ENCODE results near the gene LCE6A.

LCE6A gene

DNA sequence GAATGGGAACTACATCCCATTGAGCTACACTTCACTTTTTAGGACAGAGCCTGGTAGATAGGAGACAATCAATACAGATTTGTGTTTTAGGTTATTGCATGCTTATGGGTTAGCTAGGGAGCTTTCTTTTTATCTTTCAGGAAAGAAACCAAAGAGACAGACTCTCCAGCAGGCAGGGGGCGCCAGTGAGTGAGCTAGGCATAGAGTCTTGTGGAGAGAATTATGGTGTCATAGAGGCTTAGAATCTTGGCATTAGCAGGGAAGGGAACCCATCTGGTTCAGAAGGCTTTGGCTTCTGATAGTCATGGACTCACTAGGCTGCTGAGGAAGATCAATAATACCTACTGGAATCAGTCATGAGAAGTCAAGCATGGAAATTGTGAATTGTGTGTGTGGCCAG, 35.4 kb downstream of the LCE6A start, which contains the start of gene SMCP:
SMCP (plus strand) TSS at position 281 of the 400 bp plus-strand sequence. CDS start 6,101 bp downstream, outside the sequence.
- peak; percentile 20 for DNase-seq

DNA sequence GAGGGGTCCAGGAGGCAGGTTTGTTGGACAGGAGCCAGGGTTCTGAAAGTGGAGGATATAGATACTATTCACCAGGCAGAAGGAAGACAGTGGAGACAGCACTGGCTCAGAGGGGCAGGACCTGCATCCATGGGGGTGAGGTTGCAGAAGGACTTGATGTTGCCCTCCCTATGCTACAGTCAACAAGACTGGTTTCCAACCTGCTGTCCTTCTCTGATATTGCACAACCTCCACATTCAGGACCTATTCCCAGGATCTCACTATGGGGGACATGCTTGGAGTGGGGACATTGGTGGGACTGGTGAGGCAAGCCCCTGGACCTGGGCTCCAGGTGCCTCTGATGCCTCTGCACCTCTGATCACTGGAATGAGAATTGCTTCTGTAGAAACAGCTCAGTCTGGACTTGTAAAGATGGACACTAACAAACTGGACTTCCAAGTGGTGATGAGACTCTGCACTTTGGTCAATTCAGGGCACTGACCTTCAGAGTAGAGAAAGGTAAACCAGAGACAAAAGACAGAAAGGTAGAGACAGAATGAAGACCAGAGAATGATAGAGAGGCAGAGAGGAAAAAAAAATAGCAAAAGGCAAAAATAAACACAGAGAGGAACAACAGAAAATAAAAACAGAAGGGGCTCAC, 37.0 kb downstream of the LCE6A start:
- no peak for DNase-seq

DNA sequence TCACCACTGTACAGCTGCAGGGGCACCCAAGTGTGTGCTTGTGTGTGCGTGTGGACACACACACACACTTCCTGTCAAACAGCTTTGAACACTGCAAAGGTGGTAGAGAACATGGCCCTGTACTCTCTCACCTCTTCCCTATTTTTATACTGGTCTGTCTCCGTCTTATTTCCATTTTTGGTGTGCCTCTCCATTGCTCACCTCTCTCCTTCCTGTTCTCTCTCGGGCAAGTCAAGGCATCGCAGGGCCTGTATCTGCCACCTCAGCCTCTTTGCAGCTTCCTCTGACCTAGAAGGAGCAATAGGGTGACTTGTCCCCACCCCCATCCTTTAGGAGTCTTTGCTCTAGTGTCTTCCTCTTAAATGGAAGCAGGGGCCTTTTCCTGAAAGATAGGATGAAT, 37.7 kb downstream of the LCE6A start:
- no peak for DNase-seq

DNA sequence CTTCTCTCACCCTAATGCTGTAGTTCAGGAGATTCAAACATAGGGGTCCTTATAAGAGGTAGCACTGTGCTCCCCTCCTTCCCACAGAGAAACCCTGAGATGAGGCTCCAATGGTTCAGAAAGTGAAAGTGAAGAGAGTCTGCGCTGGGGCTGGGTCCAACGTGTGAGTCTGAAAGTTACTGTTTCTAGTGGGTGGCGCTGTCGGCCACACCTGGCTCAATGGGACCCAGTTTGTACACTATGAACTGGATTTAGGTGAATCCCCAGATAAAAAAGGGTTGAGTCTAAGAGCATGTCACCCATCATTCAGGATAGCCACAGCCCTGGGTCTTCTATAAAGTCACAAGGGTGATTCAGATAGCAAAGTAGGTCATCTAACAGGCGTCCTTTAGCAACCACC, 38.3 kb downstream of the LCE6A start:
- DNase-seq, result no peak

DNA sequence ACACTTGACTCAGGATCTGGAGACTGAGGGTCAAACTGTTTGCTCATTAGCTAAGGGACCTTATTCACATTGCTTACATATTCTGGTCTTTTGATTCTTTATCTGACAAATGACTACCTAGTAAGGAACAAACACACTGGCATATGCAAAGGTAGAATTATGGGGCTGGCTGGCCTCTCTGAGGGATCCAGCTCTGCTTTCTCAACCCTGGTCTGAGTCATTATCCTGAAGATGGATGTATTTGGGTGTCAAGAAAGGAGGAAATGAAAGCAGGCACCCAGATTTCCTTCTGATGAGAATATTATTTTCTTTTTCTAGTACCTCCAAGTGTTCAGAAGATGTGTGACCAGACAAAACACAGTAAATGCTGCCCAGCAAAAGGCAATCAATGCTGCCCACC, 41.4 kb downstream of the LCE6A start:
- DNase-seq, result no peak

DNA sequence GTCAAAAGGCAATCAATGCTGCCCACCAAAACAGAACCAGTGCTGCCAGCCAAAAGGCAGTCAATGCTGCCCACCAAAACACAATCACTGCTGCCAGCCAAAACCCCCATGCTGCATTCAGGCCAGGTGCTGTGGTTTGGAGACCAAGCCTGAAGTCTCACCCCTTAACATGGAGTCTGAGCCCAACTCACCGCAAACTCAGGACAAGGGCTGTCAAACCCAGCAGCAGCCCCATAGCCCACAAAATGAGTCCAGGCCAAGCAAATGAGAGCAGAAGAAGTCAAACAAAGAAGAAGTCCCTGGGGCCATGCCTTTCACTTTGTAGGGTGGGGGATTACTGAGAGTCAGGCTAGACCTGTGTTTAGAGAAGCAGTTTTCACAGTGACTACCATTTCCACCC, 41.9 kb downstream of the LCE6A start:
- no peak for DNase-seq

DNA sequence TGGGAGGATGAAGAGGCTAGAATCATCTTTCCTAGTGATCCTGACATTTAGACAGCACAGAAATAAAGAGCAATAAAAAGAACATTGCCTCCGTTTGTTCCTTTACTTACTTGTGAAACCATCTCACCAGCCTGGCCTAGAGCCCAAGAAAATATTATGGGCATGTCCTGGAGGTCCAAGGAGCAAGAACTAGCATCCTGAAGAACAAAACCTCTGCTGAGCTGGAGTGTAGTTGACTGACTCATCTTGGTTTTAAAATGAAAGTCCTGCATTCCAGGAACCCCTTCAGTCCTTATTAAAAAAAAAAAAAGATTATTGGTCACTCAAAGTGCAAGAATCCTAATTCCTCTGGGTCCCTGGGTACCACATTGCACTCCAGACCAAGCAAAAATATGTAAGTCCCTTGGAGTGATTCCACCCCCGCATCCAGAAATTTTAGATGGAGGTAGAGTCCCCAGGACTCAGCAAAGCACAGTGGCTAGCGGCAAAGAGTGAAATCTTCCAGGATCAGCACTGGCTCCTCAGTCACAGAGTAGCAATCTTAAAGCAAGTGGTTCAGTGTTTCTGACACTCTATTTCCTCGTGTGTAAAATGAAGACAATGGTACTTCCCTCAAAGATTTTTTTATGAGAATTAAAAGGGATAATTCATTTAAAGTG, 42.4 kb downstream of the LCE6A start:
- DNase-seq, result no peak

DNA sequence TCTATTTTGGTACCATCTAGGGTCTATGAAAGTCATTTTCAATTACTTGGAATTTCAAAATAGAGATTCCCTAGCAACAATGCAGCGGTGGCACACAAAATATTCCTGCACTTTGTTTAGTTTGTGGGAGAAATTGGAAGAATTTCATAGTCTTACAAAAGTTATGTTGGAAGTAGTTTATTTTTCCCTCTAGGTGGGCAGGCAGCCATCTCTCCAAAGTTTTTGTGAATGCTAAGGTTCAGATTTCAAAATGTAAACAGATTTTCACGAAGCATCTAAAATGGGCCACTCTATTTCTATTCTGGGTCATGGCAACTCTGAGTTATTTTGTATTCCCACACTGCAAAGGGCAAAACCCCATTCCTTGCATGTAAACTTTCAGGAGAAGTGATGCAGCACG, 43.4 kb downstream of the LCE6A start:
- DNase-seq, result no peak

DNA sequence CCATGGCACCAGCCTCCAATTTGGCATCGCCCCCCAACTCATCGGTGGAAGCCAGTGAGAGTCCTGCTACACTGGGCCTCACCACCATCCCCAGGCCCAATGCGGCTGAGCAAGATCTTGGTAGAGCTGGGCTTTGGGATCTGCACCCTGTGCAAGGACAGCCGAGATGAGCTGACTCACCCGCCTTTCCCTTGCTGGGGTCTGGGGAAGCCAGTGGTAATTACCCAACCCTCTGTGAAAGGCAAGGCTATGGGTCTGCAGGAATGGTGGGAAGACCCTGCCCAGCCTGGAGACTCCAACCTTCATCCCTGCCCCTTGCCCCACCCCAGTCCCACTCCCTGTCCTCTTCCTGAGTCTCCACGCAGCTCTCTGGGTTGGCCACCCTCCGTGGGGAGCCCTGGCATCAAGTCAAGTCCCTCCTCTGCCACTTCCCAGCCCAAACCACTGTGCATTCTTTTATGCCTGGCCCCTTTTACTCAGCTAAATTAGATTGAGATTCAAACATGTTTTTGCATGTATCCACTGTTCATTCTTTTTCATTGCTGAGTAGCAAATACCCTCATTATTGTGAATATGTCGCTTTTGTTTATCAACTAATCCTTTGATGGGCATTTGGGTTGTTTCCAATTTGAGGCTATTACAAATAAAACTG, 44.2 kb downstream of the LCE6A start:
- no peak for DNase-seq

DNA sequence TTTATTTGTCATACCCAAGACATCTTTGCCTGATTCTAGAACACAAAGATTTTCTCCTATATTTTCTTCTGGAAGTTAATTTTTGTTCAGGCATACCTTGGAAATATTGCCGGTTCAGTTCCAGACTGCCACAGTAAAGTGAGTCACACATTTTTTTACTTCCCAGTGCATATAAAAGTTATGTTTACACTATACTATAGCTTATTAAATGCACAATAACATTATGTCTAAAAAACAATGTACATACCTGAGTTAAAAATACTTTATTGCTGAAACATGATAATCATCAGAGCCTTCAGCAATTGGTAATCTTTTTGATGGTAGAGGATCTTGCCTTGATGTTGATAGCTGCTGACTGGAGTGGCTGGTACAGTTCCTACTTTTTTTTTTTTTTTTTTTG, 45.5 kb downstream of the LCE6A start:
- DNase-seq, result no peak
